ENCODE measurements around the gene NOD2.

GRCh38 chr16:50694206-50694605 lies 800 bp downstream of the NOD2 start:
- TF ChIP-seq CTCF (conservative IDR thresholded peaks at IDR 0.05 in 1 of 2, IDR thresholded peaks at IDR 0.05 in 1 of 2; ENCODE audit: extremely low read depth in 1 of 2, insufficient read depth in 1 of 2, low read depth in 1 of 2, low read length in 2 of 2) = no peak
- TF ChIP-seq EZH2 (IDR thresholded peaks at IDR 0.05; ENCODE audit: borderline replicate concordance, low read length) = no peak

Measured in mammary epithelial cell (primary cell).